AG10803 (cell line): ENCODE results near the gene SLC25A47.
A peak's percentile ranks its signal among the peaks of the same experiment; 100 is the strongest.
"Not testable (repeated sequence)": the region's sequence is repeated elsewhere in the genome, so short reads cannot be mapped to it uniquely, and the experiment has no call there.

Source experiments
- DNase-seq: peaks from one replicate; pipeline ENCODE4 v3.0.0; 2010; ENCODE audit warnings: low read depth
- H3K4me3 ChIP-seq: 2 replicates; pipeline ENCODE4 v1.5.1; 2011; ENCODE audit warnings: mild to moderate bottlenecking, low read length, control low read depth
- TF ChIP-seq, protein P1 (sequence below): conservative IDR thresholded peaks from 2 replicates; pipeline ENCODE4 v1.5.1; 2011; ENCODE audit warnings: mild to moderate bottlenecking, low read length, control low read depth, inconsistent platforms

The SLC25A47 gene

DNA sequence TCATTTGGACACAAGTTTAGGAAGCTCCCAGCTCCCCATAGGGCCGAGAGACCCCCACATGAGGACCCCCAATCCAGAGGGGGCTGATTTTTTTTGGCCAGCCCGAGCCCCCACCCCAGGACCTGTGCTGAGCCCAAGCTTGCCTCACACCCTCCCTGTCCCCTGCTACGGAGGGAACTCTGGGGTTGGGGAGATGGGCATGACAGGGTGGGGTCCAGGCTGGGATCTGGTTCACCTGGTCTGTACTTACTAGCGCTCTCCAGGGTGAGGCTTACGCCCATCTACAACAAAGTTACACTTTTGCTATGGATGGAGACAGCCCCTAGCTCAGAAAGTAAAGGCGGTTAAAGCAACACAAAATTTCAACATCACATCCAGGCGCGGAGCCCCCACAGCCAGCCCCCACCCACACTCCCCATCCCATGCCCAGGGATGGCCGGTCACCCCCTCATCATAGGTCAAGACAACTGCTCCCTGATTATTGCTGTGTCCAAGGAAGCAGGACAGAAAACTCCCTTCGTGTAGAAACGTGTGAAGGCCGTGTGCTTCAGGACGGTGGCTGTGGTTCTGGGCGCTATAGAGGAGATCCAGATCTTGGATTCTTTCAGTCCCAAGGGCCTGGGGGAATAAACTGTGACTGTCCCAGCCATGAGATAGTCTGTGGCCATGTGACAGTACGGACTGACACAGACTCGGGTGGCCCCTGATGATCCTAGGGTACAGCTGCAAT, 27.6 kb upstream of the SLC25A47 start:
- H3K4me3 ChIP-seq: no peak overlapping the region
- no peak for DNase-seq
- TF ChIP-seq, protein P1, sequence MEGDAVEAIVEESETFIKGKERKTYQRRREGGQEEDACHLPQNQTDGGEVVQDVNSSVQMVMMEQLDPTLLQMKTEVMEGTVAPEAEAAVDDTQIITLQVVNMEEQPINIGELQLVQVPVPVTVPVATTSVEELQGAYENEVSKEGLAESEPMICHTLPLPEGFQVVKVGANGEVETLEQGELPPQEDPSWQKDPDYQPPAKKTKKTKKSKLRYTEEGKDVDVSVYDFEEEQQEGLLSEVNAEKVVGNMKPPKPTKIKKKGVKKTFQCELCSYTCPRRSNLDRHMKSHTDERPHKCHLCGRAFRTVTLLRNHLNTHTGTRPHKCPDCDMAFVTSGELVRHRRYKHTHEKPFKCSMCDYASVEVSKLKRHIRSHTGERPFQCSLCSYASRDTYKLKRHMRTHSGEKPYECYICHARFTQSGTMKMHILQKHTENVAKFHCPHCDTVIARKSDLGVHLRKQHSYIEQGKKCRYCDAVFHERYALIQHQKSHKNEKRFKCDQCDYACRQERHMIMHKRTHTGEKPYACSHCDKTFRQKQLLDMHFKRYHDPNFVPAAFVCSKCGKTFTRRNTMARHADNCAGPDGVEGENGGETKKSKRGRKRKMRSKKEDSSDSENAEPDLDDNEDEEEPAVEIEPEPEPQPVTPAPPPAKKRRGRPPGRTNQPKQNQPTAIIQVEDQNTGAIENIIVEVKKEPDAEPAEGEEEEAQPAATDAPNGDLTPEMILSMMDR: no peak

DNA sequence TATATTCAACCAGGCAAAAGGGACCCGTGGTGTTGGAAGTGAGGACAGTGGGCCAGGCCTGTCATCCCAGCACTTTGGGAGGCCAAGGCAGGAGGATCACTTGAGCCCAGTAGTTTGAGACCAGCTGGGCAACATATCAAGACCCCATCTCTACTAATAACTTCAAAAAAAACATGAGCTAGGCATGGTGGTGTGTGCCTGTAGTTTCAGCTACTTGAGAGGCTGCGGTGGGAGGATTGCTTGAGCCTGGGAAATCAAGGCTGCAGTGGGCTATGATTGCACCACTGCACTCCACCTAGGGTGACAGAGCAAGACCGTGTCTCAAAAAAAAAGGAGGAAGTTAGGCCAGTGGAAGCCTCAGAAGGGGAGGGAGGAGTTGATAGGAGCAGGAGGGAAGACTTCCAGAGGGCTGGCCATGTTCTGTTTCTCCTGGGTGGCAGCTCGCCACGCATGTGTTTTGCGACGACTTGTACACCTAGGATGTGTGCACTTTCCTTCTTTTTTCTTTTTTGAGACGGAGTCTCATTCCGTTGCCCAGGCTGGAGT, 27.0 kb upstream of the SLC25A47 start:
- no peak for DNase-seq
- no peak overlapping the region for H3K4me3 ChIP-seq

DNA sequence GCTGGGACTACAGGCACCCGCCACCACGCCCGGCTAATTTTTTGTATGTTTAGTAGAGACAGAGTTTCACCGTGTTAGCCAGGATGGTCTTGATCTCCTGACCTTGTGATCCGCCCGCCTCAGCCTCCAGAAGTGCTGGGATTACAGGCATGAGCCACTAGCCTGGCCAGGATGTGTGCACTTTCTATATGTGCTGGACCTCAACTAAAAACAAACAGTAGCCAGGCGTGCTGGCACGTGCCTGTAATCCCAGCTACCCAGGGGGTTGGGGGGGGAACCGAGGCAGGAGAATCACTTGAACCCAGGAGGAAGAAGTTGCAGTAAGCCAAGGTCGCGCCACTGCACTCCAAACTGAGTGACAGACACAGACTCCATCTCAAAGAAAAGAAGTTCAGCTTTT, 26.4 kb upstream of the SLC25A47 start:
- not testable (repeated sequence) for H3K4me3 ChIP-seq, DNase-seq

More for the DNA sequence above, 27.0 kb upstream of the SLC25A47 start:
- TF ChIP-seq, protein P1: no peak

- no peak overlapping the region; the same call in 1 of the 2 replicates for H3K4me3 ChIP-seq
- TF ChIP-seq, protein P1: no peak
- peak; percentile 83 for DNase-seq
Observed at GRCh38 chr14:100297320-100298300, 25.5 kb upstream of the SLC25A47 start.

DNA sequence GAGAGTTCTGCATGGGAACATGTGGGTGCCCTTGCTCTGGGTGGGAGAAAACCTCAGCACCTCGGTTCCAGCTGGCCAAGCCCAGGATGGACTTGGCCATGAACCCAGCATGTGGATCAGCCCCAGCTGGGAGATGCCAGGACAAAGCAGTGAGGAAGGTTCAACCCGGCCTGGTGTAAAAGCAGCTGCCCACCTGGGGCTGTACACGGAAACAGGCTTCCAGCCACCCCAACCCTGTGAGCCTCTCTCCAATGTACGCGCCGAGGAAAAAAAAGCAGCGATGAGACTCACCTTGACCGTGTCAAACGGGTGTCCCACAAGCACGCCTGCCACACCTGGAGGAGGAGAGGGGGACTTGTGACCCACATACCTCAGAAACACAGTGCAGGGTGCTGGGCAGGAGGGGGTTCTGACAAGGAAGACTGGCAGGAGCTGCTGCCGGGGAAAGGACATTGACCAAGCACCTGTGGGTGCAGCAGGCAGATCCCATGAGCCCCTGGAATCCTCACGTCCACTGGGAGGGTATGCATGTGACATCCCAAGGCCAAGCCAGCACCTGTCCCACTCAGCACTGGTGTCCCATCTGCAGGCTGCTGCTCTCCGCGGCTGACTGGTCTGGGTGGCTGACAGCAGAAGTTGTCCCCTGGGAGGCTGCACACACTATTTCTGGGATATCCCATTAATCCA, 24.4 kb upstream of the SLC25A47 start:
- no peak for DNase-seq
- H3K4me3 ChIP-seq: no peak overlapping the region
- TF ChIP-seq, protein P1: no peak

GRCh38 chr14:100299238-100299560, 23.9 kb upstream of the SLC25A47 start:
- DNase-seq: no peak
- H3K4me3 ChIP-seq: no peak overlapping the region
- TF ChIP-seq, protein P1: no peak

DNA sequence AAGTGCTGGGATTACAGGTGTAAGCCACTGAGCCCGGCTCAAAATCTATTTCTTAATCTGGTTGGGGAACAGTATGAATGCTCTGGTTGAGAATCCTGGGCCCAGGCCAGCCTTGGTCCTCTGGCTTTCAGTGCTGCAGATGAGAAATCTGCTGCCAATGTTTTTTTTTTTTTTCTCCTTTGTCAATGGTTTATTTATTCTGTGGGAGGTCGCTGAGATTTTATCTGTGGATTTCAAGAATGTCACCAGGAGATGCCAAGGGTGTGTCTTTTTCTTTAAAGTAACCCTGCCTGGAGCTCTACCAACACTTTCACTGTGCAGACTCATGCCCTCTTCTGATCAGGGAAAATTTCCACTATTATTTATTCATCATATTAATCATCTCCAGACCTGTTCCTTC, 20.5 kb upstream of the SLC25A47 start:
- TF ChIP-seq, protein P1: no peak
- H3K4me3 ChIP-seq: no peak overlapping the region
- DNase-seq: no peak
